Measurements from ENCODE around the gene ZBTB20. TPM values are rescaled to one million over a fixed set of nuclear protein-coding genes. Genes with fewer than 3 reads are reported as not detected.

The ZBTB20 gene
- total RNA-seq, 8 experiments from 2014 or later: 21.8 to 62.6 (median 39.5) TPM

DNA sequence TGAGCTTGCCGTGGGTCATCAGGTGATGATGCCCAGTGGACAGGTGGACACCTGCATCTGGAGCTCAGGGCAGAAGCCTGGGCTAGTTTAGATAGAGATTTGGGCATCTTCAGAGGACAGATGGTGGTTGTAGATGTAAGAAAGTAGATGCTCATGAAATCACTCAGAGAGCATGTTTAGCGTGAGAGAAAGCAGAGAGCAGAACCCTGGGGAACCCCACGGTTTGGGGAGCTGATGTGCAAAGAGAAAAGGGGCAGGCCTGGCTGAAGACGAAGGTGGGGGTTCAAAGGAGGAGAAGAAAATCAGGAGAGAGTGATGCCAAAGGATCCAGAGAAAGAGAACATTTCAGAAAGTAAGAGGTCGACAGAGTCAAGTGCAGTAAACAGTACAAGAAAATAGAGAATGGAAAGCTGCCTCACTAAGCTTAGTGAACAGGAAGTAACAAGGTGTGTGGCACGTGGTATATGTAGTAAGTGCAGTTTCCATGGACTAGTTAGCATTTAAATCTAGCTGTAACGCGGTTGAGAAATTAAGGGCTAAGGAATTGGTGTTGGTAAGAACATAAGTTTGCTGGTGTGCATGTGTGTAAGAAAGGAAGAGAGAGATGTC lies 839.8 kb downstream of the ZBTB20 start:
- in situ Hi-C loops (cut with MboI; ENCODE audit: low pct_unique_long_range_greater_than_20kb in 2 of 9, low sequenced_read_pairs in 9 of 9, unreplicated experiment in 9 of 9): no loop called here
- 45 to 91% (median 68%) methylated on average over 2 to 7 of the region's 8 CpGs; no CpG with 5 or more reads in 1 of the 10 experiments for WGBS, 10 experiments

DNA sequence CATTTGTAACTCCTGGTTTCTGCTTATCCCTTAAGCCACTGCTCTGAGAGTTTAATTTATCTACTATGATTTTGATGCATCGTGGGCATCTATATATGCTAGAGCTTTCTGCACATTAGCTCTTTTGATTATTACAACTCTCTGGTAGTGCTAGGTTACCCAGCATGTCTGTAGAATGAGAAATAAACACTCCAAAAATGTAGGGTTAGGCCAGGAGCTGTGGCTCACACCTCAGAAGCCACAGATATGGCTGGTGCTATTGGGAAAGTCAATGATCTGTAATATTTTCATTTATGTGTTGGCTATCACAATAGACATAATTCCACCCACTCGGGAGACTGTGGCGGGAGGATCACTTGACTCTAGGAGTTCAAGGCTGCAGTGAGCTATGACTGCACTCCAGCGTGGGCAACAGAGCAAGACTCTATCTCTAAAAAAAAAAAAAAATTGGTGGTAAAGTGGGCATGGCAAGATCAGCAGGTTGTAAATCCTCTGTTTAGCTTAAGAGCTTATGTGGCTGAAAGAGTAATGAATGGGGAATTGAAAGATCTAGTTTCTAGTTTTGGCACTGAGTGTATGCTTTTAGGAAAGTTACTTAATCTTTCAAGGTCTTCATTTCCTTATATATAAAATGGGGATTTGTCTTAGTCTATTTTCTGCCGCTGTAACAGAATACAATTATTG lies 847.0 kb downstream of the ZBTB20 start:
- Histone ChIP-seq H3K27ac (no peak overlapping the region), H3K4me1 (replicated peaks in 1 of 2) (no peaks in the 10 kb centered on the region), H3K4me3 (no peak overlapping the region)
- WGBS, 10 experiments: 69 to 100% (median 87%) methylated on average over 1 to 5 of the region's 5 CpGs
- no peak for ATAC-seq (replicated peaks in 6 of 8)
- in situ Hi-C loops (cut with MboI; ENCODE audit: low pct_unique_long_range_greater_than_20kb in 2 of 9, low sequenced_read_pairs in 9 of 9, unreplicated experiment in 9 of 9): no loop called here

More for the DNA sequence above, 839.8 kb downstream of the ZBTB20 start:
- H3K27ac ChIP-seq: no peak overlapping the region
- no peaks in the 10 kb centered on the region for H3K4me1 ChIP-seq (replicated peaks in 1 of 2)
- H3K4me3 ChIP-seq: no peak overlapping the region
- no peak for ATAC-seq (replicated peaks in 6 of 8)

GRCh38 chr3:114299421-114299820 lies 847.7 kb downstream of the ZBTB20 start:
- whole genome bisulfite sequencing, 10 experiments: 0 to 76% (median 20%) methylated on average over 1 to 10 of the region's 13 CpGs; no CpG with 5 or more reads in 5 of the 10 experiments
- Histone ChIP-seq H3K4me1 (replicated peaks in 1 of 2) (no peaks in the 10 kb centered on the region), H3K4me3 (no peak overlapping the region), H3K27ac (no peak overlapping the region)
- peak in 4 of 8 experiments; percentile 17 to 94 (median 72) for ATAC-seq (replicated peaks in 6 of 8)
- in situ Hi-C loops (cut with MboI; ENCODE audit: low pct_unique_long_range_greater_than_20kb in 2 of 9, low sequenced_read_pairs in 9 of 9, unreplicated experiment in 9 of 9): no loop called here

- no peak for ATAC-seq (replicated peaks in 6 of 8)
- WGBS, 10 experiments: 60 to 100% (median 80%) methylated on average over 1 of the region's 2 CpGs; no CpG with 5 or more reads in 6 of the 10 experiments
- Histone ChIP-seq H3K4me3 (no peak overlapping the region), H3K4me1 (replicated peaks in 1 of 2) (no peaks in the 10 kb centered on the region), H3K27ac (no peak overlapping the region)
- in situ Hi-C loops (cut with MboI; ENCODE audit: low pct_unique_long_range_greater_than_20kb in 2 of 9, low sequenced_read_pairs in 9 of 9, unreplicated experiment in 9 of 9): no loop called here
These were observed 851.1 kb downstream of the ZBTB20 start for GRCh38 chr3:114295946-114296345.

GRCh38 chr3:114294940-114295480 lies 852.1 kb downstream of the ZBTB20 start:
- in situ Hi-C loops (cut with MboI; ENCODE audit: low pct_unique_long_range_greater_than_20kb in 2 of 9, low sequenced_read_pairs in 9 of 9, unreplicated experiment in 9 of 9): no loop called here
- H3K27ac ChIP-seq: no peak overlapping the region
- 57 to 86% (median 80%) methylated on average over 2 to 6 of the region's 6 CpGs; no CpG with 5 or more reads in 1 of the 10 experiments for WGBS, 10 experiments

DNA sequence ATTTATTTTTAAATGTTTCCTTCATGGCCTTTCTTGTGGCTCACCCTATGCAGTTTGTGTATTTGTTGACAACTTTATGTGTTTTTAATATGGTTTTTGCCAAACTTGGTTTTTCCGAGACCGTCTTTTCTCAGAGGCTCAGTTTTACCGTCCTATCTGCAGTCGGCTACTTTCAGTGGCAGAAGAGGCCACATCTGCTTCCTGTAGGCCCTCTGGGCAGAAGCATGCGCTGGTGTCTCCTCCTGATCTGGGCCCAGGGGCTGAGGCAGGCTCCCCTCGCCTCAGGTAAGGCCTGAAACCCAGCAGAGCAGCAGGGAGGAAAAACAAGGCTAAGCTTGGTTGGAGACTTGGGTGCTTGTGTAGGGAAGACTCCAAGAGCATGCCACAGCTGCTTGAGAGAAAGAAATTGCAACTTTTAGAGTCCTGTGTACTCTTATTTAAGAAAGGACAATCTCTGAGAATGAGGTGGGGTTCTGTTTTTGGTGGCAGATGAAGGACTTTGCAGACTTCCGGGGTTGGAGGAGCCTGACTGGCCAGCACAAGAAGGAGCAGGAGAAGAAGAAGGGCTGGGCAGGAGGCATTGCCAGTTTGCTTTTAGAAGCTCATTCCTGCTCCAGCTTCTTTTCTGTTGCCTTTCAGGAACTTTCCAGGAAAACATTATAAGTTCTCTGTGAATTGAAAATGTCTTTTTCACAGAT lies 853.1 kb downstream of the ZBTB20 start, which contains the start of gene TIGIT:
Gene TIGIT (plus strand): TSS at position 191 of the 698 bp plus-strand sequence. CDS start 34 bp downstream, at position 225.
- H3K27ac ChIP-seq: no peak within 1 kb of the TSS
- no peak for ATAC-seq (replicated peaks in 6 of 8)
- in situ Hi-C loops (cut with MboI; ENCODE audit: low pct_unique_long_range_greater_than_20kb in 2 of 9, low sequenced_read_pairs in 9 of 9, unreplicated experiment in 9 of 9): no loop called here
- H3K4me3 ChIP-seq: no peak within 1 kb of the TSS
- 68 to 100% (median 96%) methylated on average over 1 to 7 of the region's 7 CpGs for WGBS, 10 experiments
- H3K4me1 ChIP-seq (replicated peaks in 1 of 2): no peaks in the 10 kb centered on the region

More at GRCh38 chr3:114294940-114295480, 852.1 kb downstream of the ZBTB20 start:
- no peak for ATAC-seq (replicated peaks in 6 of 8)
- Histone ChIP-seq H3K4me1 (replicated peaks in 1 of 2) (no peaks in the 10 kb centered on the region), H3K4me3 (no peak overlapping the region)

- Histone ChIP-seq H3K27ac (no peak overlapping the region), H3K4me1 (replicated peaks in 1 of 2) (no peaks in the 10 kb centered on the region), H3K4me3 (no peak overlapping the region)
- ATAC-seq (replicated peaks in 6 of 8): peak; percentile 22 to 98 (median 50)
- WGBS, 10 experiments: 20 to 94% (median 67%) methylated on average over 1 to 6 of the region's 23 CpGs; no CpG with 5 or more reads in 2 of the 10 experiments
- in situ Hi-C loops (cut with MboI; ENCODE audit: low pct_unique_long_range_greater_than_20kb in 2 of 9, low sequenced_read_pairs in 9 of 9, unreplicated experiment in 9 of 9): no loop called here
These were observed 855.9 kb downstream of the ZBTB20 start for GRCh38 chr3:114290911-114291901.

DNA sequence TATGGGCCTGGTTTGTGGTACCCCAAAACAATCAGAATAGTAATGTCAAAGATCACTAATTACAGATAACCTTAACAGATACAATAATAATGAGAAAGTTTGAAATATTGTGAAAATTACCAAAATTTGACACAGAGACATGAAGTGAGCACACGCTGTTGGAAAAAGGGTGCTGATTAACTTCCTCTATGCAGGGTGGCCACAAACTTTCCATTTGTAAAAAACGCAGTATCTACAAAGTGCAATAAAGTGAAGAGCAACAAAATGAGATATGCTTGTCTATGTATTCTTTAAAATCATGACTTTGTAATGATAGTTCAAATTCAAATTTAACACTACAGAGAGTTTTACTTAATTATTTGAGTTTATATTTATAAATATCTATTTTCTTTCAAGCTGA lies 860.8 kb downstream of the ZBTB20 start:
- Histone ChIP-seq H3K4me1 (replicated peaks in 1 of 2) (no peaks in the 10 kb centered on the region), H3K4me3 (no peak overlapping the region), H3K27ac (no peak overlapping the region)
- in situ Hi-C loops (cut with MboI; ENCODE audit: low pct_unique_long_range_greater_than_20kb in 2 of 9, low sequenced_read_pairs in 9 of 9, unreplicated experiment in 9 of 9): no loop called here
- no peak for ATAC-seq (replicated peaks in 6 of 8)
- 57 to 100% (median 94%) methylated on average over 2 of the region's 2 CpGs; no CpG with 5 or more reads in 1 of the 10 experiments for WGBS, 10 experiments

GRCh38 chr3:114285648-114286230 lies 861.3 kb downstream of the ZBTB20 start:
- H3K27ac ChIP-seq: no peak overlapping the region
- H3K4me3 ChIP-seq: no peak overlapping the region
- no peaks in the 10 kb centered on the region for H3K4me1 ChIP-seq (replicated peaks in 1 of 2)
- in situ Hi-C loops (cut with MboI; ENCODE audit: low pct_unique_long_range_greater_than_20kb in 2 of 9, low sequenced_read_pairs in 9 of 9, unreplicated experiment in 9 of 9): no loop called here
- no peak for ATAC-seq (replicated peaks in 6 of 8)
- WGBS, 10 experiments: 75 to 100% (median 96%) methylated on average over 1 to 3 of the region's 3 CpGs; no CpG with 5 or more reads in 1 of the 10 experiments

DNA sequence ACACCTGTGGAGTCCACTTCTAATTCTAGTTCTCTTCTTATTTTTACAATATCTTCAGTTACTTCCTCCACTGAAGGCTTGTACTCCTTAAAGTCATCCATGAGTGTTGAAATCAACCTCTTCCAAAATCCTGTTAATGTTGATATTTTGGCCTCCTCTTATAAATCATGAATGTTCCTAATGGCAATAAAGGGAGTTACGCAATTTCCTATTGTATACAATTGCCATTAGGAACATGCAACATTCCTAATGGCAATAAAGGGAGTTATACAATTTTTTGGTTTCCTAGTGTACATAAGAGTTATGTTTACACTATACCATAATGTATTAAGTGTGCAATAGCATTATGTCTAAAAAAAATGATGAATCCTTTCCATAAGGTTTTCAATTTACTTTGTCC lies 862.4 kb downstream of the ZBTB20 start:
- no peak overlapping the region for H3K4me3 ChIP-seq
- in situ Hi-C loops (cut with MboI; ENCODE audit: low pct_unique_long_range_greater_than_20kb in 2 of 9, low sequenced_read_pairs in 9 of 9, unreplicated experiment in 9 of 9): no loop called here
- ATAC-seq (replicated peaks in 6 of 8): no peak
- no peak overlapping the region for H3K27ac ChIP-seq
- H3K4me1 ChIP-seq (replicated peaks in 1 of 2): no peaks in the 10 kb centered on the region
- WGBS, 10 experiments: 50 to 100% (median 100%) methylated on average over 1 of the region's 1 CpG; no CpG with 5 or more reads in 1 of the 10 experiments

All from motor neuron (in vitro differentiated cells).